ENCODE measurements around the gene ANO9. TPM values are rescaled to one million over a fixed set of nuclear protein-coding genes. Genes with fewer than 3 reads are reported as not detected.

The ANO9 gene
- total RNA-seq, 1 experiment from 2014 or later = not detected

DNA sequence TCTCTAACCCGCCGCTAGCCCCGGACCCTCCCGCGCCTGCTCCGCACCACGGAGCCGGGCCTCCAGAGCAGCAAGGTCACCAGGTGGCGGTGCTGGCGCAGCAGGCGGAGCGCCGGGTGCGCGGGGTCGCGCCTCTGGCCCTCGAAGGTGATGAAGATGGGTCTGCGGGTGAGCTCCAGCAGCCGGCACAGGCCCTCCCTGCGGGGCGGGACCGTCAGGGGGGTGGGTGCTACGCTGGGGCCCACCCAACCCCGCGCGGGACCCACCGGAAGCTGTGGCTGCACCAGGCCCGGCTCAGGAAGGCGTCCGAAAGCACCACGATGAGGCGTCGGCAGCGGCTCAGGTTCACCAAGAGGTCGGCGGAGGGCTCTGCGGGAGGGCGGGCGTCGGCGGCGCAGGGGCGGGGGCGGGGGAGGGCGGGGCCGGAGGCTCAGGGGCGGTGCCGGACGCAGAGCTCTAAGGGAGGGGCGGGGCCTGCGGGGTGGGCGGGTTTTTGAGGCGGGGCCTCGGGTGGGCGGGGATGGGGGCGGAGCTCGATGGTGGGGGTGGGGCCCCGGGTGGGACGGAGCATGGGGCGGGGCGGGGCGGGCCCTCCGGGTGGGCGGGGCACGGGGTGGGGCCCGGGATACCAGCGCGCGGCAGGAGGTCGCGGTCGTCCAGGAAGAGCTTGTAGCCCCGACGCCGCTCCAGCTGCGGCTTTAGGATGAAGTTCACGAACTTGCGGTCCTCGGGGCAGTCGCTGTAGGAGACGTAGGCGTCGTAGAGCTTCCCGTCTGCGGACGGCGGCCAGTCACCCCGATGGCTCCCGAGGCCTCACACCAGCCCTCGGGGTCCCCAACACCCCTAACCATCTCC lies 34.8 kb downstream of the ANO9 start:
- POLR2A ChIA-PET (ENCODE audit: low non-redundant PET) = interaction anchor here (0.8 to 1.1 kb wide), 2 partner anchors 45 to 100 kb away, joined by 4 to 6 read pairs; partner anchors contain the start of gene RNH1
- Histone ChIP-seq H3K27me3 (replicated peaks; ENCODE audit: insufficient read depth, low read depth, low read length, poor library complexity) (no peaks in the 10 kb centered on the region), H3K4me1 (ENCODE audit: insufficient read depth, low read length, poor library complexity, severe bottlenecking) (peaks cover 7% of the 10 kb centered on the region), H3K9me3 (ENCODE audit: low read depth, low read length, poor library complexity, severe bottlenecking) (no peaks in the 10 kb centered on the region), H3K27ac (ENCODE audit: low read depth, low read length, poor library complexity, severe bottlenecking) (no peak overlapping the region), H3K36me3 (ENCODE audit: insufficient read depth, low read length, poor library complexity, severe bottlenecking) (no peaks in the 10 kb centered on the region), H3K4me3 (ENCODE audit: low read depth, low read length, poor library complexity, severe bottlenecking) (peak overlapping the region; percentile 58)
- no TSS peak for BruUV-seq (replicated peaks)
- intact Hi-C loops (cut with micrococcal nuclease; ENCODE audit: unreplicated experiment) = no loop called here
- TF ChIP-seq EZH2 (IDR thresholded peaks at IDR 0.05; ENCODE audit: borderline replicate concordance, low read depth, low read length, poor library complexity, severe bottlenecking) = no peak
- TF ChIP-seq, protein P1, sequence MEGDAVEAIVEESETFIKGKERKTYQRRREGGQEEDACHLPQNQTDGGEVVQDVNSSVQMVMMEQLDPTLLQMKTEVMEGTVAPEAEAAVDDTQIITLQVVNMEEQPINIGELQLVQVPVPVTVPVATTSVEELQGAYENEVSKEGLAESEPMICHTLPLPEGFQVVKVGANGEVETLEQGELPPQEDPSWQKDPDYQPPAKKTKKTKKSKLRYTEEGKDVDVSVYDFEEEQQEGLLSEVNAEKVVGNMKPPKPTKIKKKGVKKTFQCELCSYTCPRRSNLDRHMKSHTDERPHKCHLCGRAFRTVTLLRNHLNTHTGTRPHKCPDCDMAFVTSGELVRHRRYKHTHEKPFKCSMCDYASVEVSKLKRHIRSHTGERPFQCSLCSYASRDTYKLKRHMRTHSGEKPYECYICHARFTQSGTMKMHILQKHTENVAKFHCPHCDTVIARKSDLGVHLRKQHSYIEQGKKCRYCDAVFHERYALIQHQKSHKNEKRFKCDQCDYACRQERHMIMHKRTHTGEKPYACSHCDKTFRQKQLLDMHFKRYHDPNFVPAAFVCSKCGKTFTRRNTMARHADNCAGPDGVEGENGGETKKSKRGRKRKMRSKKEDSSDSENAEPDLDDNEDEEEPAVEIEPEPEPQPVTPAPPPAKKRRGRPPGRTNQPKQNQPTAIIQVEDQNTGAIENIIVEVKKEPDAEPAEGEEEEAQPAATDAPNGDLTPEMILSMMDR (conservative IDR thresholded peaks at IDR 0.05; ENCODE audit: low read depth, low read length) = no peak
- peak; percentile 76 for DNase-seq (ENCODE audit: low spot score)
- CTCF ChIA-PET = interaction anchor here (0.6 to 1.0 kb wide), 4 partner anchors 18 to 63 kb away, joined by 3 to 5 read pairs (median 4); partner anchors contain the start of gene PTDSS2

DNA sequence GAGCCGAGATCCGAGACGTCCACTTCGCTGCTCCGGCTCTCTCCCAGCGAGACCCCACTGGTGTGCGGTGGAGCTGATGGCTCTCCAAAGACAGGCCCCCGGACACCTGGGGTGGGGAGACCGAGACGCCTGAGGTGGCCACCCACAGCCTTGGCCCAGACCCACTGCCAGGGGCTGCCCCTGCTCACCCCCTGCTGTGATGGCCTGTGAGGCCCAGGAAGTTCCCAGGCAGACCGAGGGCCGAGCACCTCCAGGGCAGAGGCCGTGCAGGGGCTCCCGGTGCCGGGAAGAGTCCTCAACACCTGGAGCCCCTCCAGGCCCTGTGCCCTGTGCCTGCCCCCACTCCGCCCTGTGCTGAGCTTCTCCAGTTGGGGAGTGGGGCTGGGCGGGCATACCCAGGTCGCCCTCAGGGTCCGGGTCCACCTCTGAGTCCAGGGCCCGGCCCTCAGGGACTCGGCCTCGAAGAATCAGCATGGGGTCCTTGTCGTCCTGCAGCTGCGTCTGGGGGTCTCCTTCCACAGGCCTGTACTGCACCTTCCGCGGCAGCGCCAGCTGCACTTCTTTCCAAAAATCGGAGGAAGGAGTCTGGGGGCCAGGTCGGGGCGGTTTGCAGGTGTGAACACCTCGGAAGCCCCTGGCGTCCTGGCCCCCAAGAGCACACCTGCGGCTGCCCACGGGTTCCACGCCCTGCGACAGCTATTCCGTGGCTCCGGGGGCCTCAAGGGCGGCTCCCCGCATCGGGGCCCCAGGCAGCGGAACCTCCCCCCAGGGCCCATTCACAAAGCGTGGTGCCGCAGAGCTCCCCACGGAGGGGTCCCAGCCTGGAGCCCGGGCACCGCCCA lies 35.6 kb downstream of the ANO9 start:
- BruUV-seq (replicated peaks) = no TSS peak
- no peak overlapping the region for H3K27ac ChIP-seq (ENCODE audit: low read depth, low read length, poor library complexity, severe bottlenecking)

More for the DNA sequence above, 35.6 kb downstream of the ANO9 start:
- H3K4me3 ChIP-seq (ENCODE audit: low read depth, low read length, poor library complexity, severe bottlenecking) = peak overlapping the region; percentile 58
- intact Hi-C loops (cut with micrococcal nuclease; ENCODE audit: unreplicated experiment) = no loop called here
- no peaks in the 10 kb centered on the region for H3K36me3 ChIP-seq (ENCODE audit: insufficient read depth, low read length, poor library complexity, severe bottlenecking)
- no peaks in the 10 kb centered on the region for H3K27me3 ChIP-seq (replicated peaks; ENCODE audit: insufficient read depth, low read depth, low read length, poor library complexity)
- no peak for DNase-seq (ENCODE audit: low spot score)
- ChIA-PET POLR2A (ENCODE audit: low non-redundant PET) (no interaction called here), CTCF (interaction anchor here (0.9 kb wide), 1 partner anchor 17 kb away, joined by 4 read pairs; no protein-coding TSS in a partner anchor)
- no peak for TF ChIP-seq EZH2 (IDR thresholded peaks at IDR 0.05; ENCODE audit: borderline replicate concordance, low read depth, low read length, poor library complexity, severe bottlenecking)
- TF ChIP-seq, protein P1 (conservative IDR thresholded peaks at IDR 0.05; ENCODE audit: low read depth, low read length) = no peak
- no peaks in the 10 kb centered on the region for H3K9me3 ChIP-seq (ENCODE audit: low read depth, low read length, poor library complexity, severe bottlenecking)
- H3K4me1 ChIP-seq (ENCODE audit: insufficient read depth, low read length, poor library complexity, severe bottlenecking) = peaks cover 7% of the 10 kb centered on the region
